Globus pallidus (tissue), 1 donor: ENCODE data around the gene TSPAN1.
A peak's percentile ranks its signal among the peaks of the same experiment; 100 is the strongest.

ENCODE experiments used
- DNase-seq: peaks from one replicate; pipeline ENCODE4 v3.0.0-alpha.2; 2015; ENCODE audit warnings: low spot score

The TSPAN1 gene

DNA sequence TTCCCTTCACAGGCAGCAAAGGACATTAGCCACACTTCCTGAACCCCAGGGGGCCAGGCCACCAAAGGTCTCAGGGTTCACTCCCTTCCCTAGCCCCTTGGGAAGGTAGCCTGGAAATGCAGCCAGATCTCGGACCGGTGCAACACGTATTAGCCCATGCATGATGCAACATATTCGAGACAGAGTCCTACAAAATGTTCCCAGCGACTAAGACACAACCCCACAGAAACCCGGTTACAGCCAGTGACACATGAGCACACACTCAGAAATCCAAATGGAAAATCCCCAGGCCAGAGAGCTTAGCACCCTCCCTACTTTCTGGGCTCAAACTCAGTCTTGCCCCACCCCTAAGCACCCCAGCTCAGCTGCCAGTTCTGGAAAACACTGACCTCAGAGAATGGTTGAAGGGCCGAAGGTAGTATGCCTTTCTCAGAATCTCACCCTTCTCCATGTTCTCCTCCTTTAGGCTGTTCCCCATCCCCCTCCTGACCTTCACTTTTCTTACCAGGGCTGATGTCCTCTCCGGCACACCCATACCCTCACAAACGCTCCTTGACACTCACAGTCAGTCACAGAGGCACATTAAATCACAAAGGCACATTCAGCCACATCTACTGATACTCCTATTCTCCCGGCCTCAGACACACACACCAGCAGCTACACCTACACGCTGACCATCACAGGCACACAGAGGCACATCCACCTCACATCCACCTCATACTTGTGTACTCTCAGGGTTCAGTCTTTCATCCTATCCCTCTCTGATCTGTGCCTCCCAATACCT lies at the start of gene TSPAN1:
TSPAN1 (plus strand) TSS at position 640 of the 784 bp plus-strand sequence. CDS start 6,021 bp downstream, outside the sequence.
- DNase-seq, result no peak

DNA sequence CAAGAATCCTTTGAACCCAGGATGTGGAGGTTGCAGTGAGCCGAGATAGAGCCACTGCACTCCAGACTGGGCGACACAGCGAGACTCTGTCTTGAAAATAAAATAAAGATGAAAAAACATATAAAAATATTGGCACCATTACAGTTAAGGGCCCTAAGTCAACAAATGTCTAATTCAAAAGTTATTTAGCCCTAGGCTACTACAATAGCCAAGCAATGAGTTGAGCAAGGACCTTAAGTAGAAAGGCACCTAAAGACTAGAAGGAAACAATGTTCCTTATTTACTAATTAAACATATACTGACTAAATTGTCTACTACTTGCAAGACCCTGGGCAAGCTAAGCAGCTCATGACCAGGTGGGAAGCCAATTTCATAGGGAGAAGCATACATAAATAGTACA lies 46.5 kb upstream of the TSPAN1 start:
- DNase-seq, result no peak

- DNase-seq, result no peak
Observed at GRCh38 chr1:46130121-46130520, 44.8 kb upstream of the TSPAN1 start.

DNA sequence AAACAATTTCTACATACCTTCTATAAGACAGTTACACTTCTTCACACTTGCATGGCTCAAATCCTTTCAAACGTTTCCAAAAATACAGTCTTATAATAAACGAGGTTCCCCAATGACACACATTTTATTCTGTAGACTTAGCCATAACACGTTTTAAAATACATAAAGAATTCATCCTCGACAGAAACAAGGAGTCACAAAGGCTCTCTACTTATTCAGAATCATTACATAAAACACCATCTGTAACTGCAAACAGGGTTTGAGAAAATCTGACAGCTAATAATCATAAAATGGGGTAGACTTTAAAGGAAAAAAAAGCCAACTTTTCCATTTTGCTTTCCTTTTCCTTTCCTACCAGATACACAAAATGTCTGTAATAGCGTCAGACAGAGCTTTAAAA lies 44.3 kb upstream of the TSPAN1 start:
- no peak for DNase-seq

DNA sequence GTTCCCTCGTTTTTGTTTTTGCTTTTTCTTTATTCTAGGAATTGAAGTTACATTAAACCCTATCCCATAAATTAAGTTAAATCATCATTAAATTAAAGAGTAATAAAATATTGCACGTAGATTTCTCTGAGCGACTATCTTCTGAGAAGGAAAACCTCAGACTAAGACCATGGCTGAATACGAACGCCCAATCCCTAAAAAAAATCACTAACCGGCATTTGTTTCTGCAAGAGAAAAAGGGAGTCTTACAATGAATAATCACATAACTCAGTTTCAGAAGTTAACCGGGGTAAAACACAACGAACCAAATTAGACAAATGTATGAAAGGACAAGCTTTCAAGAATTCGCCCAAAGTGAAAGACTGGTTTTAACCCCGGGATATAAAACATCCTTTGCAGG lies 43.8 kb upstream of the TSPAN1 start:
- DNase-seq, result peak; percentile 20

DNA sequence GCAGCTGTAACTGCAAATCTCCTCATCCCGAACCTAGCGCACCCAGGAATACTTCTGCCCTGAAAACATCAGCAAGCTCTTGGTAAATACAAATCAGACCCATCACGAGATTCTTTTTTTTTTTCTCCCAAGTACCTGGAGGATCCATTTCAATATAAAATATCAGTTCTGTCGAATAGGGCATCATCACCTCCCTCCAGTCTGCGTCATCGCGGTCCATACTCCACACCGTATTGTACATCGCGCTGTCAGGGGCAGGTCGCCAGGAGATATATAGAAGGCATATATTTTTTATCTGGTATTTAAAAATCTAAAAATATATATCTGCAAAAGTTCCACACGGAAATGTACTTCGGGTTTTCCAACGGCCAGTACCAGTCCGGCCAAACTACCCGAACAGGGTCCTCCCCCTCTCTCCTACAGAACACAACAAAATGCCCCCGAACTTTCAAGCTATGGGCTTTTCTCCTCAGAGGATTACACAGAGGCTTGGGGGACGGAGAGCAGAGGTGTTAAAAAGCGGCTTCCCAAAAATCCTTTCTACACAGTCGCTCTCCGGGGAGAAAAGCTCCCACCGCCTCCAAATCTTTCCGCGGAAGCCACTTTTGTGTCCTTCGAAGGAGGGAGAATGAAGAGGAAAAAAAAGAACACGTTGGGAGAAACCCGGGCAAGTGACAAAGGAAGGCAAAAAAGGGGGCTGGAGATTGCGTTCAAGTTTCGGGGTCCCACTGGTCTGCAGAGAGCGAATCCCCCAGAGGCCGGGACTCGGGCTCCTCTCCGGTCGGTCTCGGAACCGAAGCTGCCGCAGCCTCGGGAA lies 43.0 kb upstream of the TSPAN1 start:
- peak; percentile 49 for DNase-seq

GRCh38 chr1:46132529-46133180 lies 42.2 kb upstream of the TSPAN1 start, which contains the start of gene PIK3R3:
PIK3R3 (minus strand) TSS chr1:46132629; CDS start chr1:46131952, 677 bp downstream.
- DNase-seq, result peak; percentile 97

- DNase-seq, result no peak
Observed at GRCh38 chr1:46133181-46133658, 41.7 kb upstream of the TSPAN1 start.

DNA sequence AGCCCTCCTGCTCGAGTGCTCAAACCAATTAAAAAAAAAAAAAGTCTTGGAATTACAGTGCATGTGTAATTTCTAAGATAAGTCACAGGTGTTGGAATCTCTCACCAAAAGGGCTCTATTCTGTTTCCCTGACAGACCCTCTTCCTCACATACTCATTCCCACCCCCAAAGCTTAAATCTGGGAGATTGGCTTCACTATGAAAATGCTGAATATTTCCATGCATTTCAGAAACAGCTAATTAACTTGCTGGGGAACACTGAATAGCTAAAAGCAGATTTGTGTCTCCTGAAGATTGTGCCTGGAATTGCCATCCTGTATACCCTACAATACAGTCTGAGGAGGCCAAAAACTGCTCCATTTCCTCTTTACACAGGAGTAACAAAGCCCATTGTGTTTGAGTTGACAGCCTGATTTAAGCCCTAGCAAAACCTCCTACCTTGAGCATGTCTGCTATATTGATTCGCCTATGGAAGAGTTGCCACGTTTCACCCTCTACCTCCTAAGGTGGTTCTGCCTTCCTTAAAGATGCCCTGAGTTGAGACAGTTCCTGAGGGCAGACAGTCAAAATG lies 41.0 kb upstream of the TSPAN1 start:
- no peak for DNase-seq

- DNase-seq, result no peak
Observed at GRCh38 chr1:46134660-46135331, 40.1 kb upstream of the TSPAN1 start.

DNA sequence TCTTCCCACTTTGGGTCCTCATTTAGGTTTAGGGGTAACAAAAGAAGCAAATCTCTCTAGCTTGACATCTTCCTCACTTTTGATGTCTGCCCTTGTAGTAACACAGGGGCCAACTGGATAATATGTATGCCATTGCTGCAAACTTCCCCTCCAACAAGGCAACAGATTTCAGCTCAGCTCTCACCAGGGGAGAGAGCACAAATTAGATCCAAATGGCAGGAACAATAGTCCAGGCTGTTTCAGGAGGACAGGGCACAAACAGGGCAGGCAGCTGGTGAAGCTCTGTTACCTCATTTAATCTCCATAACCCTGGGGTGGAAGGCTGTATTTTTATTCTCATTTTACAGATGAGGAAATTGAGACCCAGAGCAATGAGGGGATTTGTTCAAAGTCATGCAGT lies 38.2 kb upstream of the TSPAN1 start:
- DNase-seq, result no peak

GRCh38 chr1:46137916-46138315 lies 37.0 kb upstream of the TSPAN1 start:
- DNase-seq, result no peak

GRCh38 chr1:46148318-46148717 lies 26.6 kb upstream of the TSPAN1 start:
- DNase-seq, result no peak

DNA sequence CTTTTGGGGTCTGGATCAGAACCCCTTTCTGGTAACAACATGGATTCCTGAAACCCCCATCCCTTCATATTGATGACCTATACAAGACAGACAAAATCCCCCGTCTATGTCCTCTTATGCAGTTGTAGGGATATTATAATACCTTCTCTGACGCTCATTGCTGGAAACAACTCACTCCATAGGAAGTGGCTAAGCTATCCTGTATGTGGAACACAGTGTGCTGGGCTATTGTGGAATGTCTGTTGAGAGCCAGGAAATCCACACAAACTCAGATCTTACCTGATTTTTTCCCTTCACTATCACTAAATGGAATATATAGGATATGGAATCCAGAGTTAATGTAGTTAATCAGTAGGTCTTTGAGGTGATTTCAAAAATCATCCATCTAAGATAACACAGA lies 24.8 kb upstream of the TSPAN1 start:
- DNase-seq, result no peak

- no peak for DNase-seq
Observed at GRCh38 chr1:46152016-46152415, 22.9 kb upstream of the TSPAN1 start.

GRCh38 chr1:46153228-46153627 lies 21.7 kb upstream of the TSPAN1 start:
- no peak for DNase-seq

- DNase-seq, result no peak
Observed at GRCh38 chr1:46153732-46154131, 21.2 kb upstream of the TSPAN1 start.

DNA sequence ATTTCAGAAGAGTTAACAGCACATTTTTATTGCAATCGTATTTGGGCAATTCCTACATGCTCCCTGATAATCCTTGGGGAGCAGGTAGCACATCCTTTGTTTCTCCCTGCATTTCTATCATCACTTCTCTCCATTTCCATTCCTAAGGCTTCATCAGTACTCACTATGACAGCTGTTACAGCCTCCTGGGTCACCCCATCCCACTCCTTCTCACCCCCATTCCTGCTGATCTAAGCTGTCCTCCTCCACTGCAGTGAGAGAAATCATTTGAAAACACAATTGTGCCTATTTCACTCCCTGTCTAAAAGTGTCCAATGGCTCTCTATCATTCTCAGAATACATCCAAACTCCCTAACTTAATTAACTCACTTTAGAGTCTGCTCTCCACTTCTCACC lies 17.0 kb upstream of the TSPAN1 start:
- DNase-seq, result no peak

GRCh38 chr1:46158312-46159281 lies 16.3 kb upstream of the TSPAN1 start:
- DNase-seq, result no peak

- DNase-seq, result no peak
Observed at GRCh38 chr1:46159516-46159915, 15.4 kb upstream of the TSPAN1 start.
